GM06990 (cell line): Measurements from ENCODE around the gene BCL2L14.

Source experiments
- DNase-seq: peaks from one replicate; pipeline ENCODE4 v3.0.0-alpha.2; 2011; ENCODE audit not compliant: insufficient read length; ENCODE audit errors: extremely low read depth
- H3K27me3 ChIP-seq: replicated peaks from 2 replicates; pipeline ENCODE4 v1.6.0; 2011; ENCODE audit warnings: low read length; ENCODE audit not compliant: control insufficient read depth, insufficient read depth
- H3K36me3 ChIP-seq: 2 replicates; pipeline ENCODE4 v1.5.1; 2011; ENCODE audit warnings: low read length; ENCODE audit not compliant: control insufficient read depth, insufficient read depth
- H3K4me3 ChIP-seq: replicated peaks from 2 replicates; pipeline ENCODE4 v1.5.1; 2011; ENCODE audit warnings: low read depth, mild to moderate bottlenecking, control low read depth, low read length
- TF ChIP-seq, protein P1 (sequence below): IDR thresholded peaks from 2 replicates; pipeline ENCODE4 v1.5.1; 2011; ENCODE audit warnings: low read length, control low read depth, mild to moderate bottlenecking, inconsistent platforms; ENCODE audit not compliant: insufficient read depth, poor library complexity, severe bottlenecking

BCL2L14 gene, protein sequence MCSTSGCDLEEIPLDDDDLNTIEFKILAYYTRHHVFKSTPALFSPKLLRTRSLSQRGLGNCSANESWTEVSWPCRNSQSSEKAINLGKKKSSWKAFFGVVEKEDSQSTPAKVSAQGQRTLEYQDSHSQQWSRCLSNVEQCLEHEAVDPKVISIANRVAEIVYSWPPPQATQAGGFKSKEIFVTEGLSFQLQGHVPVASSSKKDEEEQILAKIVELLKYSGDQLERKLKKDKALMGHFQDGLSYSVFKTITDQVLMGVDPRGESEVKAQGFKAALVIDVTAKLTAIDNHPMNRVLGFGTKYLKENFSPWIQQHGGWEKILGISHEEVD

DNA sequence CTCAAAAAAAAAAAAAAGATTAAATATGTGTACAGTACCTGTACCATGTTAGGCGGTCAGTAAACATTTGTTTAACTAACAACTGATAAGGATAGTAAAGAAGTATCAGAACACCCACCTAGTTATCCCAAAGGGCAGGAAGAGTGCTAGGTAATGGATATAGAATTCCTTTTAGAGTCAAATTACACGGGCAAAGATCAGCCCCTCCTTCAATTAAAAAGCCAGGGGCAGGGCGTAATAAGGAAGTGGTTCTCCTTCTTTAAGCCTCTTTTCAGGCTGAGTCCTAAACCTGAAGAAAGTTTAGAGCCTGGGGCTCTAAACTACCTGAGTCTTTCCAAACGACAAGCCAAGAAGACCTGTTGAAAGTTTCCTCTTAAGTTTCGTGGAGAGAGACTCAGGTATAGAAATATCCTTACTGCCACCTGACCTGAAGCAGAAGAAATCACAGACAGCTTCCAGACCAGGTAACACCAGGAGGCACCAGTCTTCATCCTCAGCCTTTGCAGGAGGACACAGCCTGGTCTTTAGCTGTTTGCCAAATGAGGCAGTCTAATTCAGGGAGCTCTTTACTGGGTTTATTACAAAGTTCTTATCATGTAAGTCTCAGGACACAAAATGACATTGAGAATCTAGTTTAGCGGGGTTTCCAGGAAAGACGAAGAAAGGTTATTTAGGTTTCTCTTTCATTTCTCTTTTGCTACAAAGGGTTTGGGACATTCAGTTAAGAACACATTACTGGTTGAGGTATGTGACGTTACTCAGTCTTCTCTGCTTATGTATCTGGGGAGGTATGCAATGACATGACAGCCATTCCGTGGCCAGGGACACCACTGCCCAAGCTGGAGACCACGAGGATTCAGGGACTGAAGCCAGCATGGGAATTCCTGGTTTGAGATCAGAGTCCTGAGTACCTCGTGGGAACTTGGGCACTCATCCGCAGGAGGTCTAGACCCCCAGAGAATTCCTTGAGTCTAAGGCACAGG is at the start of gene BCL2L14:
TSS of gene BCL2L14 (plus strand) at position 266 of the 983 bp plus-strand sequence. CDS start 8,367 bp downstream, outside the sequence.
- H3K27me3 ChIP-seq, result no peaks in the 10 kb centered on the region
- DNase-seq, result no peak

DNA sequence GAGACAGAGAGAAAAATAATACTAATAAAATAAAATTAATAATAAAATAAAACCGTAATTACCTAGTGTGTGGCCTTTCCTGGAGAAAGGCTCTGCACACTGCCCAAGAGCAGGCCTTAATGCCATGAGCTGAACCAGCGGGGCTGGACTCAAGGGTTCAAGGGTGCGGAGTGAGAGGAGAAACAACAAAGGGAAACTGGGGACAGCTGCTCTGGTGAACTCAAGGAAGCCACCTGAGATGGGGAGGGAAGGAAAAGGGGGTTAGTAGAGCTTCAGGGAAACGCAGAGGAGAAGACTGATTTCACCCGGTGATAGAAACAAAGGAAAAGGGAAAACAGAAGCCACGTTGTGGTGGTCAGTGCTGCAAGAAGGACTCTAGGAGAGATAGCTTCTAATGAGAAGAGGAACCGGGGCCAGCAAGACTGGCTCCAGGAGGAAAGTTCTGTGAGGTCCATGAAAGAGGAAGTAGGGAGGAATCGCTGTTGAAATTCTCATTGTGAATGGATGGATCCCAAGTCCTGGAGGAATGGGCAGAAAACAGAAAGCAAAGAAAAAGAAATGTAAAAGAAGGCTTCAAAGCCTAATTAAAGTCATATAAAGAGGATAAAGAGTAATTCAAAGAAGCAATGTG is 48.3 kb upstream of the BCL2L14 start:
- H3K27me3 ChIP-seq, result no peaks in the 10 kb centered on the region
- no peak for DNase-seq
- H3K36me3 ChIP-seq, result no peaks in the 10 kb centered on the region
- TF ChIP-seq, protein P1, sequence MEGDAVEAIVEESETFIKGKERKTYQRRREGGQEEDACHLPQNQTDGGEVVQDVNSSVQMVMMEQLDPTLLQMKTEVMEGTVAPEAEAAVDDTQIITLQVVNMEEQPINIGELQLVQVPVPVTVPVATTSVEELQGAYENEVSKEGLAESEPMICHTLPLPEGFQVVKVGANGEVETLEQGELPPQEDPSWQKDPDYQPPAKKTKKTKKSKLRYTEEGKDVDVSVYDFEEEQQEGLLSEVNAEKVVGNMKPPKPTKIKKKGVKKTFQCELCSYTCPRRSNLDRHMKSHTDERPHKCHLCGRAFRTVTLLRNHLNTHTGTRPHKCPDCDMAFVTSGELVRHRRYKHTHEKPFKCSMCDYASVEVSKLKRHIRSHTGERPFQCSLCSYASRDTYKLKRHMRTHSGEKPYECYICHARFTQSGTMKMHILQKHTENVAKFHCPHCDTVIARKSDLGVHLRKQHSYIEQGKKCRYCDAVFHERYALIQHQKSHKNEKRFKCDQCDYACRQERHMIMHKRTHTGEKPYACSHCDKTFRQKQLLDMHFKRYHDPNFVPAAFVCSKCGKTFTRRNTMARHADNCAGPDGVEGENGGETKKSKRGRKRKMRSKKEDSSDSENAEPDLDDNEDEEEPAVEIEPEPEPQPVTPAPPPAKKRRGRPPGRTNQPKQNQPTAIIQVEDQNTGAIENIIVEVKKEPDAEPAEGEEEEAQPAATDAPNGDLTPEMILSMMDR, result no peak
- H3K4me3 ChIP-seq, result no peak overlapping the region

More for the DNA sequence above, at the start of gene BCL2L14:
- Histone ChIP-seq H3K36me3 (no peaks in the 10 kb centered on the region), H3K4me3 (peak within 1 kb of the TSS; percentile 50)
- TF ChIP-seq, protein P1, result no peak

DNA sequence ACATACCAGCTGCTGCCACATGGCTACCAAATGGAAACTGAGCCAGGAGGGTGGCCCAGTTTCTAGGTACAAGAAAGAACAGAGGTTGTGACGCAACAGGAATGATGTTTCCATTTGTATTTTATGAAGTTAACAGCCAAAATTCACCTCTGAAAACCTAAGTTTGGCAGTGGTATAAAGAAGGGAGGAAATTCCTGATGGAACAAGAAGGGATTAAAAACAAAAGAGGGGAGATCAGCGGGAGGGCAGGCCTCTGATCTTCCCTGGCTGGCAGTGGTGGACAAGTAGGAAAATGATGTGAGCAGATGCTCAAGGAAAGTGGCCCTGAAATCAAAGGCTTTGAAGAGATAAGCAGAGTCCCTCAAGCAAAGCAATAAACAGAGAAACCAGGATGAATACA is 47.3 kb upstream of the BCL2L14 start:
- DNase-seq, result no peak
- H3K4me3 ChIP-seq, result no peak overlapping the region

DNA sequence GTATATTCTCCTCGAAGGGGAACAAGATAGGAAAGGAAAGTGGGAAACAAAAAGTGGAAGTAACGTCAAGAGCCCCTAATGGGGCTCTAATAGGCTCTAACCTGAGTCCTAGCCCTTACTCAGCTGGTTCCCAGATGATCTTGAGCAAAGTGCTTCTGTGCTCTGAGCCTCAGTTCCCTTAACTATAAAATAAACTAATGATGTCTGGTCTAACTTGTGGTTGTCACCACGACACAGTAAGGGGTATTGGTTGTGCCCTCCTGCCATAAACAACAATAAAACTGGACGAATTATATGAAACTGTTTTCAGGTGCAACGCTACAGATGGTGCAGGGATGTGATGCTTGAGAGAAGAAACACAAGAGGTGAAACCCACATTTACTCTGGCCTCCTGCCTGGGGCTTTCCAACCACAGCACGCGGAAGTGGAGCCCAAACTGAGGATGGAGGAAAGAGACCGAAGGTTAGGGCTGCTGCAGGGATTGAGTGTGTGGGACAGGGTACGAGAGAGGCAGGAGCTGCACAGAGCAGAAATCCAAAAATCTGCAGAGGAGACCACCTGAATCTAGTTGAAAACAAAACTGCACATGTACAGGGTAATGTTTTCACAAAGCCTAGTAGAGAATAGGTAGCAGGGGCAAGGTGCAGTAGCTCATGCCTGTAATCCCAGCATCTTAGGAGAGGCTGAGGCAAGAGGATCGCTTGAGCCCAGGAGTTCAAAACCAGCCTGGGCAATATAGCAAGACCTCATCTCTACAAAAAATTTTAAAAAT is 45.6 kb upstream of the BCL2L14 start:
- Histone ChIP-seq H3K4me3 (peak overlapping the region; percentile 42), H3K27me3 (no peaks in the 10 kb centered on the region), H3K36me3 (no peaks in the 10 kb centered on the region)
- DNase-seq, result peak; percentile 76
- TF ChIP-seq, protein P1, result no peak

More for the DNA sequence above, 47.3 kb upstream of the BCL2L14 start:
- H3K27me3 ChIP-seq, result no peaks in the 10 kb centered on the region
- H3K36me3 ChIP-seq, result no peaks in the 10 kb centered on the region
- TF ChIP-seq, protein P1, result no peak

DNA sequence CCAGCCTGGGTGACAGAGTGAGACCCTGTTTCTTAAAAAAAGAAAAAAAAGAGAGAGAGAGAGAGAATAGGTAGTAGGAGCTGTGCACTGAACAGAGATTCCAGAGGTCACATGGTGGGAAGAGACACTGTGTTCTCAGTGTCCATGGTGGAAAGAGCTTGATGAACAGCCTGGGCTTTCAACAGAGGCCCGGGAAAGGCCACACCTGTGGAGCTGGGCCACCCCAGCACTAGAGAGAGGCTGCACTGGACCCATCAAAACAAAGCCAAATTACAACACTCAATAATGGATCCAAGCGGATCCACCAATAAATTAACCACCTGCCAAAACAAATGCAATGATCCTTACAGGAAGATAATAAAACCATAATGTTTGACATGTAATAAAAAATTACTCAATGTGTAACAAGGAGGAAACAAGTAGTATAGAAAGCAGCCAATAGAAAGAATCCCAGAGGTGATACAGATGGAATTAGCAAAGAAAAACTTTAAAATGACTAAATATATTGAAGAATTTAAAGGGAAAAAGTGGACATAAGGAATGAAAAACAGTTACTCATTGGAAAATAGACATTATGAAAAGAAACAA is 44.8 kb upstream of the BCL2L14 start:
- no peaks in the 10 kb centered on the region for H3K36me3 ChIP-seq
- no peak for DNase-seq
- no peaks in the 10 kb centered on the region for H3K27me3 ChIP-seq
- TF ChIP-seq, protein P1, result no peak
- H3K4me3 ChIP-seq, result no peak overlapping the region
